Renal cortical epithelial cell (primary cell): ENCODE results near the gene FYCO1. TPM values are rescaled to one million over a fixed set of nuclear protein-coding genes. Genes with fewer than 3 reads are reported as not detected.
A peak's percentile ranks its signal among the peaks of the same experiment; 100 is the strongest.
"Not testable (repeated sequence)": the region's sequence is repeated elsewhere in the genome, so short reads cannot be mapped to it uniquely, and the experiment has no call there.

Experiments used
- DNase-seq: peaks from one replicate; pipeline ENCODE4 v3.0.0-alpha.2; 2011; ENCODE audit warnings: low read depth
- total RNA-seq: library from RNA; depleted of rRNA; stranded (reverse); fragments of >200 nt; gene quantifications from 2 replicates; pipeline ENCODE4 v1.2.3, GENCODE V29; 2014

Gene FYCO1
- total RNA-seq, 1 donor from 2014 or later = 46.2 TPM

DNA sequence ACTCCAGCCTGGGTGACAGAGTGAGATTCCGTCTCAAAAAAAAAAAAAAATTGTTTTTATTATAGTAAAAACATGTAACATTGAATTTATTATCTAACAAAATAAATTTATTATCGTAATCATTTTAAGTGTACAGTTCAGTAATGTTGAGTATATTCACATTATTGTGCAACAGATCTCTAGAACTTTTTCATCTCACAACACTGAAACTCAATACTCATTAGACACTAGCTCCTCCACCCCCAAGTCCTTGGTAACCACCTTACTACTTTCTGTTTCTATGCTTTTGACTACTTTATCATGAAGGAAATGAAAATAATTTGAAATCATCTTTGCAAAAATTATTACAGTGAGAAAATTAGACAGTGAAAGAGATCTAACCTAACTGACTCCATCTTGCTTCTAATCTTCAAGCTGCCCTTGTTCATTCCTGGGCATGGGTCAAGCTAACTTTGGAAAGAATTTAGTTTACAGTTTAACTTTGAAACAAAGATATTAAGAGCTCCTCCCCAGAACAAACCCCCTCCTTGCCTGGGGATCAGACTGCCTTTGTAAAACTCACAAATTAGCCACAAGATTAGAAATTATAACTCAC, 15.0 kb upstream of the FYCO1 start:
- DNase-seq = no peak

DNA sequence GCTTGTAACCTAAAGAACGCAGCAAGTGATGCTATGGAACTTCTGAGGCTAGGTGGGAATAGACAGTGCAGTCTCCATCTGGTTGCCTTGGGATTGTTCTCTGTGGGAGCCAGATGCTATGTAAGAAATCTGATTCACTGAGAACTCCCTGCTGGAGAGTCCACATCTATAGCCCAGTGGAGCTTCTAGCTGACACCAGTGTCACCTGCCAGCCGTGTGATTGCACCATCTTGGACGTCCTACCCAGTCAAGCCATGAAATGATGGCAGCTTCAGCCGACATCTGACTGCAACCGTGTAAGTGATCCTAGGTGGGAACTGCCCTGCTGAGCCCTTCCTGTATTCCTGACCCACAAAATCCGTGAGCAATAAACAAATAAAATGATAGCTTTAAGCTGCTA, 12.4 kb upstream of the FYCO1 start:
- DNase-seq = no peak

DNA sequence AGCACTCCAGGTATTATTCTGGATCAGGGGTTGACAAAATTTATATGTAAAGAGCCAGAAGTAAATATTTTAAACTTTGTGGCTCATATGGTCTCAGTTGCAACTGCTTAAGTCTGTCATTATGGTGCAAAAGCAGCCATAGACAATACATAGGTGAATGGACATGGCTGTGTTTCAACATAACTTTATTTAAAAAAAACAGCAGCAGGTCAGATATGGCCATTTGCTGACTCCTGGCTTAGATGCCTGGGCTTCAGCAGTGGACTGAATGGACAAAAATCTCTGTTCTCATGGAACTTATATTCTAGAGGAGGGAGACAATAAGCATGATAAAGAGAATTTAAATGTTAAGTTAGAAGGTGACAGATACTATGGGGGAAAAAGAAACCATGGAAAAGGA, 11.7 kb upstream of the FYCO1 start:
- DNase-seq = no peak

DNA sequence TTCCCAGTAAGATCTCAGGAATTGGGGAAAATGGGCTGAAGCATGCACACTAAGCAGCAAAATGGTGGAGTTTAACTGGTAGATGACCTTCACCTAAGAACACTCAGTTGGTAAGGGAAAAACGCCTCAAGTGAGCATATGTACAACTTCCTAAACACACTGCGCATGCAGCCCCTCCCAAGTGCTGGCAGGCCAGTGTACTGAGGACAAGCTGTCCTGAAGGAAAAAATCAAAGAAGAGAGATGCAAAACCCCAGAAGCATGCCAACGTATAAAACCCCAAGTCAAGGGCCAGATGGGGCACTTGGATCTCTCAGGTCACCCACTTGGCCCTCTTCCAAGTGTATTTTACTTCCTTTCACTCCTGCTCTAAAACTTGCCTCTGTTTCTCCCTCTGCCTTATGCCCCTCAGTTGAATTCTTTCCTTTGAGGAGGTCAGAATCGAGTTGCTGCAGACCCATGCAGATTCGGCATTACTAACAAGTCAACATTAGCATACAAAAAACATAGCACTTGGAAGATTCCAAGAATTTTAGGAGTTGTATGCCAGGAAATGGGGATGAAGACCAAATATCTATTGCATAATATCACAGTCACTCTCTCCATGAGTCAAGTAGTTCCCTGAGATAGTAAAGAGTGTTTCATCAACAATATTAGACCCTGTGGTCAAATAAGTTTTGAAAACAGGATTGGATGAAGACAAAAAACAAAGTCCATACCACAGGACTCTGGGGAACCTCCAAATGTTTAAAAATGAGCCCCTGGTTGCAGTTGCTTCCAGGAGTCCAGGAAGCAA, 10.8 kb upstream of the FYCO1 start:
- DNase-seq = peak; percentile 68

DNA sequence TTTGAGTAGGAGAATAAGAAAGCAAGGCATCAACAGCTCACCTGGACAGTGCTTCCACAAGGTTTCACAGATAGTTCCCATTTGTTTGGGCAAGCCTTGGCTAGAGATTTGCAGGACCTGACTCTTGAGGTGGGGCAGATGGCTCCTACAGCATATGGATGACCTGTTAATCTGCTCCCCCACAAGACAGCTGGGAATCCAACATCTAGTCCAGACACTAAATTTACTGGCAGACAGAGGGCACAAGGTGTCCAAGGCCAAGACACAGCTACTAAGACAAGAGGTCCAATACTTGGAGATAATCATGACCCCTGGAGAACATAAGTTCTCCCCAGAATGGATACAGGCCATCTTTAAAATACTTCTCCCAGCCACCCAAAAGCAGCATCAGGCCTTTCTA, 8.1 kb upstream of the FYCO1 start:
- not testable (repeated sequence) for DNase-seq

DNA sequence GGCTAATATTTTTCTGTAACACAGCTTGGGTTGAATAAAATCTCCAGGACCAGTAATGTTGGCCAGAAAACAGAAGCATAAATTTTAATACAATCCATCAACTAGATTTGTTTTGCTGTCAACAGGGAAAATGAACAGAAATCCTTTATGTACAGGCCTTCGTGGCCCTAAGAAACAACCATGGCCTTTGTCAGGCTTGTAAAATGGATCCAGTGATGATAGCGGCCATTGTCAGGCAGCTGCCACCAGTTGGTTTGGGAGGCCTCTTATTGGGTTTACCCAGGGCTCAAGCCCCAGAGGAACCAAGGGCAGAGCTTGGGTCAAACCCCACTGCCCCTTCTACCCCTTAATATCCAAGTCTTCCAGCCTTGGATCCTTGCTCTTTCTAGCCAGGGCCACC, 5.6 kb upstream of the FYCO1 start:
- DNase-seq = no peak

DNA sequence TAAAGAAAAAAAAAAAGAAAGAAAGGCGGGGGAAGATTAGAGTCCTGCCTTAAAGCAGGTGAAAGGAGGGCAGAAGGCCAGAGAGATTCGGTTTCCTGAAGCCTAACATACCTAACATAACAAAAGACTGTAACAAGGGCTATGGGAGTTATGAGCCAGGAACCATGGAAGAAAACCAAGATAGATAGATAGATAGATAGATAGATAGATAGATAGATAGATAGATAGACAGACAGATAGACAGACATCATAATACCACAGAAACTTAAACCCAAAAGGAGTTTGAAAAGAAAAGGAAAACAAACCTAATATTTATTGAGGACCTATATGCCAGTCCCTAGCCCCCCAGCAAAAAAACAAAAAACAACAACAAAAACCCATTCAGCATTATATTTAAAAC, 2.3 kb upstream of the FYCO1 start:
- no peak for DNase-seq

DNA sequence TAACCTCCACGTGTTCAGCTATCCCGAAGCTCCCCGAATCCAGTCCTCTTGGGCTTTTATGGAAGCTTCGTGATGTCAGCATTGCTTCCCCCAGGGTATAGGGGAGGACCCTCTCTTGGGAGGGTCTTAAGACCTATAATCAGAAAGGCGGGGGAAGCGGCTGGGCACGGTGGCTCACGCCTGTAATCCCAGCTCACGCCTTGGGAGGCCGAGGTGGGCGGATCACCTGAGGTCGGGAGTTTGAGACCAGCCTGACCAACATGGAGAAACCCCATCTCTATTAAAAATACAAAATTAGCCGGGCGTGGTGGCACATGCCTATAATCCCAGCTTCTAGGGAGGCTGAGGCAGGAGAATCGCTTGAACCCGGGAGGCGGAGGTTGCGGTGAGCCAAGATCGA, 1.9 kb upstream of the FYCO1 start:
- not testable (repeated sequence) for DNase-seq

DNA sequence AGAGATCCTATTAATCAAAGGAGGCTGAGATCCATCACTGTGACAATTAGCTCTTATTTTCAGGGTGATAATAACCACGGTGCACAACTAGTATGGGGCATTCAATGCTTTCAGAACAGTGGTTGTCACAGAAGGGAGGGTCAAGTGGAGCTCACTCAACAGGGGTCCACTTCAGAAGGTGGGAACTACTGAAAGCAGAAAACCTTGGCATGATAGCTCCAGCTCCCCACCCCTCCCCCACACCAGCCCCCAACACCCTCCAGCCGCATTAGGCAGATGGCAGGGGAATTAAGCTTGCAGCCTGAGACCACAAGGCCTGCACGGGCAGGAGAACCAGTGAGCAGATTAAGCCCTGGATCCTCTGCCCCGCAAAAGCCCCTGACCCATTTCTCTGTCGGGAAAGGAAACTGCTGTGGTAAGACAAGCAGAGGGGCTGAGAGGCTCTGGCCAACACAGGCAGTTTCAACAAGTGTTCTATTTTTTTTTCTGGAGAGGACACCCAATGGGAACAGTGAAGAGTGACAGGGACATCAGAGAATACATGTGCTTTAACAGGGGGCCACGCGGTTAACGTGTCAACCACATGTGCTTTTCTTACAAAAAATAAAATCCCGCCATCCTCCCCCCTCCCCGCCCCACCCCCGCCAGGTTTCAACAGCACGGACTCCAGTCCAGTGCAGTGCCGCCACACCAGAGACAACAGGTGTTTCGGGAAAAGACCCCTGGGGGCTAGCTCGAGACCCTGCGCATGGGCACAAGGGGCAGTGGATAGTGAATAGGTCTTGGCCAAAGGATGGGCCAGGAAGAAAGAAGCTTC, 997 bp downstream of the FYCO1 start:
- no peak for DNase-seq

DNA sequence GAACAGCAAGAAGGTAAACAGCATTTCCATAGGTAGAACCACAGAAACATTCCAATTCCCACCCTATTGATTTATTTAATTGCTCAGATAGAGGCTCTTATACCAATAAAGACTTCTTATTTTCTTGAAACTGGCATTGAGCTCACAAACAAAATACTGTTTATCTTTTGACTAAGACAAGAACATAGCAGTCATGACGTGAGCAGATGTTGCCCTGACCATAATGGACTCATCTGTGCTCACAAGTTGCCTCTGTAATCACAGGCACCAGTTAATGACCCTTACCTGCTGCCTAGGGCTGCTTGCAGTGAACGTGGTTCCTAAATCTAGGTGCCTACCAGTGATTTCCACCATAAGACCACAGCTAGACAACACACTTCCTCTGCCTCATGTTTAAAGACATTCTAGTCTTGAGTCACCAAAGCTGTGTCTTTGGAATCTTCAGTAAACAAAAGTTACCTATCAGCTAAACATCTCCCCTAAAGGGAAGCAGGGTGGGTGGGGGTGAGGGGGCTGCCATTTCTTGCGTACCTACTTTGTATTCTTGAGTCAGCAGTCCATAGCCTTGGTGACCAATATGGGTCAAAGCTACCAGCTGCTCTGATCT, 2.1 kb downstream of the FYCO1 start:
- no peak for DNase-seq

DNA sequence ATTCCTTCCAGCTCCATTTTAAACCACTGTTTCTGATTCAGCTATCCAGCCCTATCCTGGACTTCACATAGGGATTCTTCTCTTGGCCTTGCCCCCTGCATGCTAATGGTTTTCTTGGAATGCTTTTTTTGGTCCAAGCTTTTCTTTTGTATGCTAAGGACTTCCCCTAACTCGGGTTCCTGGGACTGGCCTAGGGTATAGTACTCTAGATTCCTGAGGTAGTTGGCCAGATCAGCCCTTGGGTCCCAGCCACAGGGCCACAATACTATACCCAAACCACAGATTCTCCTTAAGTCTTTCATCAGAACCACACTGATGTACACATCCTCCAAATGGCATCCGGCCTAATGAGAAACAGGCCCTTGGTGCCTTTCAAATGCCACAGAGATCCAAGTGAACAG, 2.8 kb downstream of the FYCO1 start:
- peak; percentile 68 for DNase-seq

DNA sequence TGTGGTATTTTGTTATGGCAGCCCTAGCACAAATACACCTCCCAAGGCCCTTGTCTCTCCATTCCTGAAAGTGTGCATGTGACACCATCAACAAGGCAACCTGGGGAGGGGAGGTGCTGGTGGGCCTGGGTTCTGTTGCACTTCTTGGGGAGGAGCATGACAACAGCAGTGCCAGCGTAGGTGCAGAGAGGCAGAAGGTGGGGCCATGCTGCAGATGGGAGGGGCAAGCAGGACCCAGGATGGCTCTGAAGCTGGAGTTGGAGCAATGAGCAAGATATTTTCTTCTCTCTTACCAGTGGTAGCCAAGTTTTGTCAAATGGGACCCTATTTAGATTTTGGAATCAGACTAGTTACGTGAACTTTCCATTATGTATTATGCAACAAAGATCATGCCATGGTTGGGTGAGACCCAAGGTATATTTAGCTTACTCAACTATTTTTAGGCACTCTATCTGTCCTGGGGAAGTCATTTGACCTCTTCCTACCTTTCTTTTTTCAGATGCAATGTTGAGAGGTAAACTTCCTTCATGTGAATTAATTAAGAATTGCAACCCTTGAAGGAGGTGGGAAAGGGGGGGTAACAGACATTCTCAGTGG, 3.4 kb downstream of the FYCO1 start:
- no peak for DNase-seq

DNA sequence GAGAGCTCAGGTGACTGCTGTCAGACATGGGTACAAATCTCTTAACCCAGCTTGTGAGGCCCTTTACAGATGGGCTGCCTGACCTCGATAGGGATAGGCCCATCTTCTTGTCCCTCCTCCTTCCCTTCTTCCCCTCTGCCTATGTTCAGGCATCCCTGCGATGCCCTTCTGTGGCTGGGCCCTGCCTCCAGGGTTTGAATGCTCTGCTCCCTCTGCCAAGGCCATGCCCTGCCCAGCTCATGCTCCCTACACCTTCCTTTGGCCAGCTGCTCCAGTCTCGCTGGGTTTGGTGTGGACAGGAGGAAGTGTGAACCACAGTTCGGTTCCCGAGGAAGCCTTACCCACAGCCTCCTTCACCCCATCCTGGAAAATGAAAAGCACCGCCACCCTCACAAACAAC, 4.3 kb downstream of the FYCO1 start:
- no peak for DNase-seq

DNA sequence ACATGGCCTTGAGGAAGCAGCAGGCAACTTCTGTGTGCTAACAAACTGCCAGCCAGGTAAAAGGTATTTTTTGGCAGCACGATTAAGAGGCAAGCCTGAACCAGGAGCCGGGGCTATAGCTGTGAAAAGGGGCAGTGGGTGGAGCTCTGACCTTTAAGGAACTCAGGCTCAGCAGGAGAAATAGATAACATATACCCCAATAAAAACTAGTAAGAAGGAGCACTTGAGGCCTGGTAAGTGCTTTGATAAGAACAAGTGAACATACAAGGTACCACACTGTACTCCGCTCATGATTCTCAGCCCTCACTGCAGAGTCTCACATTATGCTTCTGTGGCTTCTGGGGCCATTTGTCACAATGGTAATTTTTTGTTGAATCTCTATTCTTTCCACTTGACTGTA, 5.4 kb downstream of the FYCO1 start:
- DNase-seq = no peak

DNA sequence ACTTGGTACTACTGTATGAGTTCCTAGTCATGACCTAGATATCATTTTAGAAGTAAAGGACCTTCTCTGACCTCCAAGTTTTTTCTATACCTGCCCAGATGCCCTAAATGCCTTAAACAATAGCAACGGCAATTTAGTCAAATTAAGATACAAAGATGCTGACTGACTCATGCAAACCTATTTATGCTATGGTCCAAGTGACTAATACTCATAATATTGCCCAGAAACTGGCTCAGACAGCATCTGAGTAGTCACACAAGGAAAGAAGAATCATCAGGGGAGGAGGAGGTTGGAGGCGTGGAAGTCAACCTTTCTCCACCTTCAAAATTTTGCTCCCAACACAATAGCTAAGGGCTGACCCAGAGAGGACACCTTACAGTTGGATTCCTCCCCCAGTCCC, 6.8 kb downstream of the FYCO1 start:
- DNase-seq = peak; percentile 74

DNA sequence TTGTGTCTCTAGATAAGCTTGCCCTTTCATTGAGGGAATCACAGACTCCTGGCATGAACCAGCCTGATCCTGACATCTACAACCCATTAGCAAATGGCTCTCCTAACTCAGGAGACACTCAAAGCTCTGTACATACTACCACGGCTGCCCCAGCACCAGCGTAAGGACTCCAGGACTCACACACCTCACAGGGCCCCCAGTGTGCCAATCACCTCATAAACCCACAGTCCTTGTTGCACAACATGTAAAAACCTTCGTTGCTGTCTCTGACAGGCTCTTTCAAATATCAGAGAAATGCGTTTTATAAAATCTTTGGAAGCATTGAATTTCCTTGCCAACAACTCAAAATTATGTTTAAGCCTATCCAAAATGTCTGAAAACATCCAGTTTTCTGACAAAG, 7.3 kb downstream of the FYCO1 start:
- no peak for DNase-seq

DNA sequence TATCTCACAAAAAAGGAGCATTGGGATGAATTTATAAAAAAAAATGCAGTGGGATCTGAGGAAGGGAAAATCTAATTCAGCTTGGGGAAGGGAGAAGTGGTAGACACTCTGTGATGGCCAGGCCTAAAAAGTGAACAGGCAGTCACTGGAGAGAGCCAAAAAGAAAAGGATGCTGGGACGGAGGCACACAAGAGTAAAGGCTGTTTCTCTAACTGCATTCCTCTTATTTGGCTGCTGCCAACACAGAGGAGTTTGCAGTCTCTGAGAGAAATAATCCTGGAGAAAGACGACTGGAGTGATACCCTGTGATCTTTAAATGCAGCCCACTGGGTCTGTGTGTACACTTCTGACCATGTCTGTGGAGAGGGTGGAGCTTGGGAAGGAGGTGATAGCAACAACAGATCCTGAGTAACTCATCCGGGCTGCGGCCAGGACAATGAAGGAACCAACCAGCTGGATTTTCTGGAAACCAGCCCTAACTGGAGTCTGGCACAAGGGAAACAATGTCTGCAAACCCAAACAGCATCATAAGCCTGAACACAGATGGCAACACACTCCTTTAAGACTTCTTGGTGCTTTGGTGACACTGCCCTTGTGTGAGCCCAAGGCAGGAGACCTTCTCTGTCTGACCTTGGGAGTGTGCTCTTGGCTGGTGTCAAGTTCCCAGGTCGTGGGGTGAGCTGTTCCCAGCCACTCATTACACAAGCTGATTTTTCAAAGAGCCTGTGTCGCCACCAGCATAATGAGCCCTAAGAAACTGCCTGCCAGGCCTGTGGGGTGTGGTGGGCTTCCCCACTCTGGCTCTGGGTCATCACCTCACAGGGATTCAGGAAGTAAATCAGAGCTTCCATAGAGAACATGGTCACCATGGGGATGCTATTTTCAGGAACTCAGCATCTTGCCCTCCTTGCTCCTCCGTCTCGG, 8.0 kb downstream of the FYCO1 start:
- no peak for DNase-seq

DNA sequence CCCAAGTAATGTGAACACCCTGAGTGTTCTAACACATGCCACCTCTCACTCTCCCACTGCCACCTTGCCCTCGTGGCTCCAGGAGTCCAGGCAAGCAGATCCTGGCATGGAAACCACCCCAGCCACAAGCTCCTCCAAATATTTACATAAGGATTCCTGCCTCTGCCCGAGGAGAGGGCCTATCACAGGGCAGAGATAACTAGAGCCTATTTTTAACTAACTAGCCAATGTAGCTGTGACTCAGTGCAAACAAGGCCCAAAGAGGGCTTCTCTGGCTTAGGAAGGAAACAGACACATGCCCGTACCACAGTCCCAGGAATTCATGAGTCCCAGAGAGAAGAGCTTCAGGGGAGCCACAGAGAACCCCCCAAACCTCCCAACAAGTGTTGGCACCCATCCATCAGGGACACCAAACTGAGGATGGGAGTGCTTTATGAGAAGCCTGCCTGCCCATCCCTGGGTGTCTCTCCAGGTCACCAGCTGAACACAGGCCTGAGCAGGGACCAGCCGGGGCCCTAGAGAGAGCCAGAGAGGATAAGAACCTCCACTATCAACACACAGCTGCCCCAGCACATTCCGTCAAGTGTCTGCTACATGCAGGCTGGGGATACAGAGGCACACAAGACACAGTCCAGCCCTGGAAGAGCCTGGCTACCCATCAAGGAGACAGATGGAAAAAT, 9.2 kb downstream of the FYCO1 start:
- DNase-seq = peak; percentile 87

DNA sequence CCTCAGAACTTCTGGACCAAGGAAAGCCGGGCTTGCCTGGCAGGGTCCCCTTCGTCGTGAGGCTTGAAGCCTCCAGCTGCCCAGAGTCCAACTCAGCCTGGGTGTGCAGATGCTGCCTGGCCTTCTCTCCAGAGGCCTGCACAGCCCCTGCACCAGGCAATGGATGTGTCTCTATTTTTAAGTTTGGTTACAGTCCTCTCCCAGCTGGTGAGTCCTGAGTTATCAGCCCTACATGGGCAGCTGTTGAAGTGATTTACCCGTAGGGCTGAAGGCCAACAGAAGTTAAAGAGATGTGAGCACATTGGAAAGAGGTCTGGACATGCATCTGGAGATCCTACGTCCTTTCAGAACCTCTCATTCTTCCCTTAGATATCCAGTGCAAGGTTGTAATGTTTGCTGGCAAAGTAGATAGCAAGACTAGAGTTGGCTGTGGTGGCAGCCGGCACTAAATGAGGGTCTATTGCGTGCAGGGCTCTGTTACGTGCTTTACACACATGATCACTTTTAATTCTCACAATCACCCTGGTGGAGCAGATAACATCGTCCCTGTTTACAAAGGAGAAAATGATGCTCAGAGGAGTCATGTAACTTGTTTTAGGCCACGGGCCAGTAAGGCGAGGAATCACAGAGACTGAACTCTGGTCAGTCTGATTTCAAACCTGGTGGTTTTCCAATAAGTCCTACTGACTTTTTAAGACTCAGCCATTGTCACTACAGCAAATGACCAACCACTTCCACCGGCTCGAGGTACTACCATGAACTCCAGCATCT, 9.9 kb downstream of the FYCO1 start:
- DNase-seq = no peak
